Measurements from ENCODE around the gene INAVA. TPM values are rescaled to one million over a fixed set of nuclear protein-coding genes. Genes with fewer than 3 reads are reported as not detected.

INAVA gene
- total RNA-seq, 1 donor from 2014 or later: 191 TPM

DNA sequence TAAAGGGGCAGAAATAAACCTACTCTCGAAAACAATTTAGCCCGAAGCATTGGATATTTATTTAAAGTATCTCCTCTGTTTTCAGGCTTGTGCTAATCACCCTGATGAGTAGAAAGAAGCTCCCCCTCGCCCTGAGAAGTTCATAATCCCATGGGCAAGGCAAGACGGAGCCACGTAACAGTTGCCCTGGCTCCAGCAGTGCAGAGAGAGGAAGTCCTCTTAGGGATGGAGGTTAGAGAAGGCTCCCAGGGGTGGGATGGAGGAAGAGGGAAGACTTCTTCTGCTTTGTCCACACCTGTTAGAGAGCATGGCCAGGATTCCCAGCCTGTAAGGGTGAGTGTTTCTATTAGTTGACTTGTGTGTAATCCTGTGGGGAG, 25.3 kb upstream of the INAVA start:
- TF ChIP-seq, protein P1, sequence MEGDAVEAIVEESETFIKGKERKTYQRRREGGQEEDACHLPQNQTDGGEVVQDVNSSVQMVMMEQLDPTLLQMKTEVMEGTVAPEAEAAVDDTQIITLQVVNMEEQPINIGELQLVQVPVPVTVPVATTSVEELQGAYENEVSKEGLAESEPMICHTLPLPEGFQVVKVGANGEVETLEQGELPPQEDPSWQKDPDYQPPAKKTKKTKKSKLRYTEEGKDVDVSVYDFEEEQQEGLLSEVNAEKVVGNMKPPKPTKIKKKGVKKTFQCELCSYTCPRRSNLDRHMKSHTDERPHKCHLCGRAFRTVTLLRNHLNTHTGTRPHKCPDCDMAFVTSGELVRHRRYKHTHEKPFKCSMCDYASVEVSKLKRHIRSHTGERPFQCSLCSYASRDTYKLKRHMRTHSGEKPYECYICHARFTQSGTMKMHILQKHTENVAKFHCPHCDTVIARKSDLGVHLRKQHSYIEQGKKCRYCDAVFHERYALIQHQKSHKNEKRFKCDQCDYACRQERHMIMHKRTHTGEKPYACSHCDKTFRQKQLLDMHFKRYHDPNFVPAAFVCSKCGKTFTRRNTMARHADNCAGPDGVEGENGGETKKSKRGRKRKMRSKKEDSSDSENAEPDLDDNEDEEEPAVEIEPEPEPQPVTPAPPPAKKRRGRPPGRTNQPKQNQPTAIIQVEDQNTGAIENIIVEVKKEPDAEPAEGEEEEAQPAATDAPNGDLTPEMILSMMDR (conservative IDR thresholded peaks at IDR 0.05; ENCODE audit: low read depth, low read length): no peak
- H3K4me3 ChIP-seq (ENCODE audit: low read depth, low read length): no peak overlapping the region
- no peak for DNase-seq (ENCODE audit: low read depth)

- H3K4me3 ChIP-seq (ENCODE audit: low read depth, low read length): no peak overlapping the region
- TF ChIP-seq, protein P1 (conservative IDR thresholded peaks at IDR 0.05; ENCODE audit: low read depth, low read length): no peak
- no peak for DNase-seq (ENCODE audit: low read depth)
Observed at GRCh38 chr1:200869753-200870391, 24.8 kb upstream of the INAVA start.

GRCh38 chr1:200872446-200873115, 22.1 kb upstream of the INAVA start, which contains the start of gene GPR25:
Gene GPR25 (plus strand): TSS chr1:200872981. CDS start chr1:200873038, 57 bp downstream.
- H3K4me3 ChIP-seq (ENCODE audit: low read depth, low read length): peak within 1 kb of the TSS; percentile 16

GRCh38 chr1:200873116-200873670, 21.5 kb upstream of the INAVA start:
- TF ChIP-seq, protein P1 (conservative IDR thresholded peaks at IDR 0.05; ENCODE audit: low read depth, low read length): no peak
- H3K4me3 ChIP-seq (ENCODE audit: low read depth, low read length): peak overlapping the region; percentile 16
- DNase-seq (ENCODE audit: low read depth): no peak

More at GRCh38 chr1:200872446-200873115, 22.1 kb upstream of the INAVA start, which contains the start of gene GPR25:
- DNase-seq (ENCODE audit: low read depth): no peak
- TF ChIP-seq, protein P1 (conservative IDR thresholded peaks at IDR 0.05; ENCODE audit: low read depth, low read length): no peak

- peak overlapping the region; percentile 16 for H3K4me3 ChIP-seq (ENCODE audit: low read depth, low read length)
- TF ChIP-seq, protein P1 (conservative IDR thresholded peaks at IDR 0.05; ENCODE audit: low read depth, low read length): no peak
- DNase-seq (ENCODE audit: low read depth): no peak
Observed at GRCh38 chr1:200873671-200874397, 20.9 kb upstream of the INAVA start.

DNA sequence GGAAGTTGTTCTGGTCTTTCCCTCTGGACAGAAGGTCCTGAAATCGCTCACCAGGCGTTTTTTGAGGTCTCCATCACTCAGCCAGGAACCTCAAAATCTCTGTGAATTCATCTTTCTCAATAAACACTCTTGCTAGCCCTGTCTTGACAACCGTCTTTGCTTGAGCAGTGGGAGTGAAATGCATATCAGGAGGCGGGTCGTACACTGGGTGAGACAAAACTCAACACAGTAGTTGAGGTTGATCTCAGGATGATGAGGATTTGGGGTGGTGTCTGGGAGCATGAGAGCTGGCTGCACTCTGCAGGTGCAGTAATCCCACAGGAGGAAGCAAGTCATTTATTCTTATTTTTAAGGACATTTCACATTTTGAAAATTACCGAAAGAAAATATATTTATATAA, 20.0 kb upstream of the INAVA start:
- no peak for DNase-seq (ENCODE audit: low read depth)
- no peak overlapping the region for H3K4me3 ChIP-seq (ENCODE audit: low read depth, low read length)
- TF ChIP-seq, protein P1 (conservative IDR thresholded peaks at IDR 0.05; ENCODE audit: low read depth, low read length): no peak

All from epithelial cell of proximal tubule (primary cell).